HepG2 (cell line): ENCODE data around the gene UBL3. TPM values are rescaled to one million over a fixed set of nuclear protein-coding genes. Genes with fewer than 3 reads are reported as not detected.

Experiments
- CHD2 ChIP-seq: IDR thresholded peaks from 2 replicates; pipeline ENCODE4 v1.6.1; 2011; ENCODE audit warnings: low read depth, low read length, improper control_type of control experiment
- ELF1 ChIP-seq: sonication (generic); formaldehyde crosslinking; IDR thresholded peaks from 2 replicates; pipeline ENCODE4 v1.4.0; 2020; ENCODE audit warnings: missing genetic modification reagents
- HOXA5 ChIP-seq: sonication (generic); formaldehyde crosslinking; IDR thresholded peaks from 2 replicates; pipeline ENCODE4 v1.4.0; 2020; ENCODE audit warnings: missing genetic modification reagents
- ISL2 ChIP-seq: sonication (generic); formaldehyde crosslinking; IDR thresholded peaks from 2 replicates; pipeline ENCODE4 v1.5.0; 2020; ENCODE audit warnings: missing genetic modification reagents
- KLF6 ChIP-seq: IDR thresholded peaks from 2 replicates; pipeline ENCODE4 v1.8.0; 2016; ENCODE audit warnings: missing biosample characterization, missing genetic modification reagents
- LCORL ChIP-seq, 2 experiments: fragments of 450-650 bp in 1 of 2; sonication (generic) in 1 of 2; formaldehyde crosslinking in 1 of 2; IDR thresholded peaks; 2 replicates each; pipeline versions ENCODE4 v1.5.0 to v1.6.1; 2017 to 2020; ENCODE audit warnings: antibody characterized with exemption in 1 of 2, missing genetic modification reagents in 1 of 2
- POGZ ChIP-seq: sonication (generic); formaldehyde crosslinking; IDR thresholded peaks from 2 replicates; pipeline ENCODE4 v1.4.0; 2020; ENCODE audit warnings: mild to moderate bottlenecking, missing genetic modification reagents
- SUZ12 ChIP-seq: fragments of 150-350 bp; IDR thresholded peaks from 2 replicates; pipeline ENCODE4 v1.6.1; 2014; ENCODE audit warnings: low read depth, low read length
- TBX2 ChIP-seq: sonication (generic); formaldehyde crosslinking; IDR thresholded peaks from 2 replicates; pipeline ENCODE4 v1.5.0; 2020; ENCODE audit warnings: missing genetic modification reagents, mild to moderate bottlenecking, borderline replicate concordance
- TEAD3 ChIP-seq: optimal IDR thresholded peaks from 2 replicates; pipeline ENCODE3; 2016; ENCODE audit warnings: borderline replicate concordance
- YY1 ChIP-seq: IDR thresholded peaks from 2 replicates; pipeline ENCODE4 v1.6.1; 2011; ENCODE audit warnings: low read length, low read depth, moderate library complexity, mild to moderate bottlenecking; ENCODE audit not compliant: insufficient read depth, insufficient replicate concordance
- ZBTB20 ChIP-seq: sonication (generic); formaldehyde crosslinking; IDR thresholded peaks from 2 replicates; pipeline ENCODE4 v1.8.1; 2023; ENCODE audit warnings: missing genetic modification reagents, low read depth, mild to moderate bottlenecking, borderline replicate concordance
- polyA plus RNA-seq, 8 experiments: library from polyadenylated mRNA; depleted of rRNA in 3 of 8; stranded (reverse) in 7 of 8; unstranded in 1 of 8; fragments of >200 nt; fragmentation: Illumina TruSeq in 4 of 8; extraction: Trizol in 4 of 8; gene quantifications; 2 replicates each; pipeline versions ENCODE4 v1.2.1 to v1.2.3, GENCODE V29; 2011 to 2016; ENCODE audit warnings: low read depth in 4 of 8, missing spikeins in 1 of 8, mixed read lengths in 1 of 8; ENCODE audit not compliant: insufficient read depth in 1 of 8
- total RNA-seq, 5 experiments: library from RNA; depleted of rRNA; stranded (reverse); fragments of >200 nt; fragmentation: Illumina TruSeq; extraction: Trizol; gene quantifications; 2 replicates each; pipeline ENCODE4 v1.2.3, GENCODE V29; 2016; ENCODE audit warnings: low read depth in 1 of 5
- TF ChIP-seq, protein P1 (sequence below): sonication (generic); formaldehyde crosslinking; conservative IDR thresholded peaks from 2 replicates; pipeline ENCODE4 v1.8.0; 2022; ENCODE audit warnings: mild to moderate bottlenecking, moderate library complexity, missing genetic modification reagents
- TF ChIP-seq, protein P2 (sequence below): sonication (generic); formaldehyde crosslinking; IDR thresholded peaks from 2 replicates; pipeline ENCODE4 v1.5.1; 2020; ENCODE audit warnings: mild to moderate bottlenecking, missing genetic modification reagents, moderate library complexity
- TF ChIP-seq, protein P3 (sequence below): sonication (generic); formaldehyde crosslinking; IDR thresholded peaks from 2 replicates; pipeline ENCODE4 v1.5.1; 2020; ENCODE audit warnings: missing genetic modification reagents, mild to moderate bottlenecking, borderline replicate concordance
- TF ChIP-seq, protein P4 (sequence below): IDR thresholded peaks from 2 replicates; pipeline ENCODE4 v1.6.1; 2016; ENCODE audit warnings: mild to moderate bottlenecking
- TF ChIP-seq, protein P5 (sequence below): IDR thresholded peaks from 2 replicates; pipeline ENCODE4 v1.6.1; 2018; ENCODE audit warnings: missing genetic modification reagents

The UBL3 gene
- total and polyA plus RNA-seq, 2 of the 13 experiments (the other 11 are each of a cell fraction or from before 2014, with no cell fraction given) = 7.4 to 9.6 TPM

DNA sequence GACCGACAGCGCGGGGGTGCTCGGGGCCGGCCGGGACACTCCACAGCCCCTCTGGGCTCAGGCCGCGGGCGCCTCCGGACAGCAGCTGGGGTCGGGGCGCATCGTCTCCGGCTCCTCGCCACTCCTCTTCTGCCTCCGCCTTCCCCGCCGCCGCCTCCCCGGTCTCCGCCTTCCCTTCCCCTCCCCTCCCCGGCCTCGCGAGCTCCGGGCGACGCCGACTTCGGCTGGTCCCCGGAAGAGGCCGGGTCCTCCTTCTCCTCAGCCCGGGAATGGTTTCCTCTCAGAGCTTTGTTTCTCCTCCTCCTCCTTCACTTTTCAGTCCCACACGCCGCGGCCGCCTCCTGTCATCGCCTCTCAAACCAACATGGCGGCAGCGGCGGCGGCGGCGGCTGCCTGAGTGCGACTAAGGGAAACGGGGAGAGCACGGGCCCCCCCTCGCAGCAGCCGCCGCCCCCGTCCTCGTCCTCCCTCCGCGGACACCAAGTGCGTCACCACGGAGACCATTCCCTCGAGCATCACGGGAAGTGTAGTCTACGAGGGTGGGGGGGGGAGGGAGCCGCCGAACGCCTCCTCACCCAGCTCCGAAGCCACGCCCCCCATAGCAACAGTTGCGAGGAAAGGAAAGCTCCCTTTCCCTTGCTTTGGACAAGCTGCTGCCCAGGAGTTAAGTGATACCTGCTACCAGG, at the start of gene UBL3 (continued):
- TF ChIP-seq ZBTB20 (CRISPR knock-in tag) (0 out of 2 replicates have a peak, but pooled peaks have one; percentile 53), HOXA5 (CRISPR knock-in tag) (peak; percentile 21; the same call in 1 of the 2 replicates), KLF6 (CRISPR knock-in tag) (0 out of 2 replicates have a peak, but pooled peaks have one; percentile 31), ISL2 (CRISPR knock-in tag) (0 out of 2 replicates have a peak, but pooled peaks have one; percentile 43), CHD2 (peak; percentile 86), LCORL (IDR thresholded peaks at IDR 0.05) (no peak), LCORL (CRISPR knock-in tag; IDR thresholded peaks at IDR 0.05) (peak; percentile 21; the same call in 1 of the 2 replicates), ELF1 (CRISPR knock-in tag) (peak; percentile 67; the same call in 1 of the 2 replicates), TEAD3 (CRISPR knock-in tag) (peak; percentile 34), YY1 (peak; percentile 92), POGZ (CRISPR knock-in tag) (peak; percentile 68), SUZ12 (peak; percentile 43; the same call in 1 of the 2 replicates), TBX2 (CRISPR knock-in tag) (peak; percentile 39; the same call in 1 of the 2 replicates)
- TF ChIP-seq, protein P1, sequence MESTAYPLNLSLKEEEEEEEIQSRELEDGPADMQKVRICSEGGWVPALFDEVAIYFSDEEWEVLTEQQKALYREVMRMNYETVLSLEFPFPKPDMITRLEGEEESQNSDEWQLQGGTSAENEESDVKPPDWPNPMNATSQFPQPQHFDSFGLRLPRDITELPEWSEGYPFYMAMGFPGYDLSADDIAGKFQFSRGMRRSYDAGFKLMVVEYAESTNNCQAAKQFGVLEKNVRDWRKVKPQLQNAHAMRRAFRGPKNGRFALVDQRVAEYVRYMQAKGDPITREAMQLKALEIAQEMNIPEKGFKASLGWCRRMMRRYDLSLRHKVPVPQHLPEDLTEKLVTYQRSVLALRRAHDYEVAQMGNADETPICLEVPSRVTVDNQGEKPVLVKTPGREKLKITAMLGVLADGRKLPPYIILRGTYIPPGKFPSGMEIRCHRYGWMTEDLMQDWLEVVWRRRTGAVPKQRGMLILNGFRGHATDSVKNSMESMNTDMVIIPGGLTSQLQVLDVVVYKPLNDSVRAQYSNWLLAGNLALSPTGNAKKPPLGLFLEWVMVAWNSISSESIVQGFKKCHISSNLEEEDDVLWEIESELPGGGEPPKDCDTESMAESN (CRISPR knock-in tag) = peak; percentile 63; the same call in 1 of the 2 replicates
- TF ChIP-seq, protein P2, sequence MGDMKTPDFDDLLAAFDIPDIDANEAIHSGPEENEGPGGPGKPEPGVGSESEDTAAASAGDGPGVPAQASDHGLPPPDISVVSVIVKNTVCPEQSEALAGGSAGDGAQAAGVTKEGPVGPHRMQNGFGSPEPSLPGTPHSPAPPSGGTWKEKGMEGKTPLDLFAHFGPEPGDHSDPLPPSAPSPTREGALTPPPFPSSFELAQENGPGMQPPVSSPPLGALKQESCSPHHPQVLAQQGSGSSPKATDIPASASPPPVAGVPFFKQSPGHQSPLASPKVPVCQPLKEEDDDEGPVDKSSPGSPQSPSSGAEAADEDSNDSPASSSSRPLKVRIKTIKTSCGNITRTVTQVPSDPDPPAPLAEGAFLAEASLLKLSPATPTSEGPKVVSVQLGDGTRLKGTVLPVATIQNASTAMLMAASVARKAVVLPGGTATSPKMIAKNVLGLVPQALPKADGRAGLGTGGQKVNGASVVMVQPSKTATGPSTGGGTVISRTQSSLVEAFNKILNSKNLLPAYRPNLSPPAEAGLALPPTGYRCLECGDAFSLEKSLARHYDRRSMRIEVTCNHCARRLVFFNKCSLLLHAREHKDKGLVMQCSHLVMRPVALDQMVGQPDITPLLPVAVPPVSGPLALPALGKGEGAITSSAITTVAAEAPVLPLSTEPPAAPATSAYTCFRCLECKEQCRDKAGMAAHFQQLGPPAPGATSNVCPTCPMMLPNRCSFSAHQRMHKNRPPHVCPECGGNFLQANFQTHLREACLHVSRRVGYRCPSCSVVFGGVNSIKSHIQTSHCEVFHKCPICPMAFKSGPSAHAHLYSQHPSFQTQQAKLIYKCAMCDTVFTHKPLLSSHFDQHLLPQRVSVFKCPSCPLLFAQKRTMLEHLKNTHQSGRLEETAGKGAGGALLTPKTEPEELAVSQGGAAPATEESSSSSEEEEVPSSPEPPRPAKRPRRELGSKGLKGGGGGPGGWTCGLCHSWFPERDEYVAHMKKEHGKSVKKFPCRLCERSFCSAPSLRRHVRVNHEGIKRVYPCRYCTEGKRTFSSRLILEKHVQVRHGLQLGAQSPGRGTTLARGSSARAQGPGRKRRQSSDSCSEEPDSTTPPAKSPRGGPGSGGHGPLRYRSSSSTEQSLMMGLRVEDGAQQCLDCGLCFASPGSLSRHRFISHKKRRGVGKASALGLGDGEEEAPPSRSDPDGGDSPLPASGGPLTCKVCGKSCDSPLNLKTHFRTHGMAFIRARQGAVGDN (CRISPR knock-in tag) = peak; percentile 41
- TF ChIP-seq, protein P3, sequence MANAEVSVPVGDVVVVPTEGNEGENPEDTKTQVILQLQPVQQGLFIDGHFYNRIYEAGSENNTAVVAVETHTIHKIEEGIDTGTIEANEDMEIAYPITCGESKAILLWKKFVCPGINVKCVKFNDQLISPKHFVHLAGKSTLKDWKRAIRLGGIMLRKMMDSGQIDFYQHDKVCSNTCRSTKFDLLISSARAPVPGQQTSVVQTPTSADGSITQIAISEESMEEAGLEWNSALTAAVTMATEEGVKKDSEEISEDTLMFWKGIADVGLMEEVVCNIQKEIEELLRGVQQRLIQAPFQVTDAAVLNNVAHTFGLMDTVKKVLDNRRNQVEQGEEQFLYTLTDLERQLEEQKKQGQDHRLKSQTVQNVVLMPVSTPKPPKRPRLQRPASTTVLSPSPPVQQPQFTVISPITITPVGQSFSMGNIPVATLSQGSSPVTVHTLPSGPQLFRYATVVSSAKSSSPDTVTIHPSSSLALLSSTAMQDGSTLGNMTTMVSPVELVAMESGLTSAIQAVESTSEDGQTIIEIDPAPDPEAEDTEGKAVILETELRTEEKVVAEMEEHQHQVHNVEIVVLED (CRISPR knock-in tag) = peak; percentile 84
- TF ChIP-seq, protein P4, sequence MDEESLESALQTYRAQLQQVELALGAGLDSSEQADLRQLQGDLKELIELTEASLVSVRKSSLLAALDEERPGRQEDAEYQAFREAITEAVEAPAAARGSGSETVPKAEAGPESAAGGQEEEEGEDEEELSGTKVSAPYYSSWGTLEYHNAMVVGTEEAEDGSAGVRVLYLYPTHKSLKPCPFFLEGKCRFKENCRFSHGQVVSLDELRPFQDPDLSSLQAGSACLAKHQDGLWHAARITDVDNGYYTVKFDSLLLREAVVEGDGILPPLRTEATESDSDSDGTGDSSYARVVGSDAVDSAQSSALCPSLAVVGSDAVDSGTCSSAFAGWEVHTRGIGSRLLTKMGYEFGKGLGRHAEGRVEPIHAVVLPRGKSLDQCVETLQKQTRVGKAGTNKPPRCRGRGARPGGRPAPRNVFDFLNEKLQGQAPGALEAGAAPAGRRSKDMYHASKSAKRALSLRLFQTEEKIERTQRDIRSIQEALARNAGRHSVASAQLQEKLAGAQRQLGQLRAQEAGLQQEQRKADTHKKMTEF = peak; percentile 82
- TF ChIP-seq, protein P5, sequence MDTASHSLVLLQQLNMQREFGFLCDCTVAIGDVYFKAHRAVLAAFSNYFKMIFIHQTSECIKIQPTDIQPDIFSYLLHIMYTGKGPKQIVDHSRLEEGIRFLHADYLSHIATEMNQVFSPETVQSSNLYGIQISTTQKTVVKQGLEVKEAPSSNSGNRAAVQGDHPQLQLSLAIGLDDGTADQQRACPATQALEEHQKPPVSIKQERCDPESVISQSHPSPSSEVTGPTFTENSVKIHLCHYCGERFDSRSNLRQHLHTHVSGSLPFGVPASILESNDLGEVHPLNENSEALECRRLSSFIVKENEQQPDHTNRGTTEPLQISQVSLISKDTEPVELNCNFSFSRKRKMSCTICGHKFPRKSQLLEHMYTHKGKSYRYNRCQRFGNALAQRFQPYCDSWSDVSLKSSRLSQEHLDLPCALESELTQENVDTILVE = peak; percentile 71
